HepG2 (cell line): ENCODE results near the gene CLCNKA. TPM values are rescaled to one million over a fixed set of nuclear protein-coding genes. Genes with fewer than 3 reads are reported as not detected.
A peak's percentile ranks its signal among the peaks of the same experiment; 100 is the strongest.

ENCODE experiments used
- CREB1 ChIP-seq, 2 experiments: fragments of 450-650 bp in 1 of 2; IDR thresholded peaks; 2 replicates each; pipeline ENCODE4 v1.6.1; 2016 to 2017; ENCODE audit warnings: control low read depth in 1 of 2, mild to moderate bottlenecking in 1 of 2, missing compliant biosample characterization in 1 of 2, missing genetic modification characterization in 1 of 2
- ETV5 ChIP-seq: IDR thresholded peaks from 2 replicates; pipeline ENCODE4 v1.6.1; 2018; ENCODE audit warnings: missing biosample characterization, missing genetic modification reagents, inconsistent platforms, borderline replicate concordance
- ETV6 ChIP-seq: sonication (generic); formaldehyde crosslinking; conservative IDR thresholded peaks from 2 replicates; pipeline ENCODE4 v1.4.0; 2020; ENCODE audit warnings: missing genetic modification reagents
- FIP1L1 ChIP-seq: fragments of 200-400 bp; formaldehyde crosslinking; IDR thresholded peaks from 2 replicates; pipeline ENCODE4 v1.6.1; 2018; ENCODE audit warnings: low read depth, mild to moderate bottlenecking, low read length, moderate library complexity, borderline replicate concordance; ENCODE audit not compliant: insufficient read depth
- HINFP ChIP-seq: sonication (generic); formaldehyde crosslinking; IDR thresholded peaks from 2 replicates; pipeline ENCODE4 v1.4.0; 2020; ENCODE audit warnings: low read depth, mild to moderate bottlenecking, missing genetic modification reagents
- HNF4G ChIP-seq, 2 experiments: sonication (generic) in 1 of 2; formaldehyde crosslinking in 1 of 2; IDR thresholded peaks; 2 replicates each; pipeline versions ENCODE4 v1.4.0 to v1.6.1; 2011 to 2020; ENCODE audit warnings: borderline replicate concordance in 2 of 2, low read depth in 2 of 2, mild to moderate bottlenecking in 2 of 2, low read length in 1 of 2, missing genetic modification reagents in 1 of 2, moderate library complexity in 1 of 2
- HOXD1 ChIP-seq: sonication (generic); formaldehyde crosslinking; IDR thresholded peaks from 2 replicates; pipeline ENCODE4 v1.5.0; 2020; ENCODE audit warnings: missing genetic modification reagents
- MYPOP ChIP-seq: sonication (generic); formaldehyde crosslinking; IDR thresholded peaks from 2 replicates; pipeline ENCODE4 v1.8.1; 2023; ENCODE audit warnings: mild to moderate bottlenecking, moderate library complexity, missing genetic modification reagents
- NFIB ChIP-seq: sonication (generic); formaldehyde crosslinking; IDR thresholded peaks from 2 replicates; pipeline ENCODE4 v1.9.0; 2021; ENCODE audit warnings: missing genetic modification reagents, mild to moderate bottlenecking, borderline replicate concordance
- NONO ChIP-seq, 2 experiments: fragments of 450-650 bp in 1 of 2; sonication (generic) in 1 of 2; formaldehyde crosslinking in 1 of 2; IDR thresholded peaks in 1 of 2; conservative IDR thresholded peaks in 1 of 2; 2 replicates each; pipeline versions ENCODE4 v1.6.1 to v1.8.0; 2017 to 2022; ENCODE audit warnings: mild to moderate bottlenecking in 1 of 2, missing genetic modification reagents in 1 of 2, moderate library complexity in 1 of 2
- PAX8 ChIP-seq: sonication (generic); formaldehyde crosslinking; IDR thresholded peaks from 2 replicates; pipeline ENCODE4 v1.8.0; 2022; ENCODE audit warnings: mild to moderate bottlenecking, missing genetic modification reagents, borderline replicate concordance
- SKIL ChIP-seq: sonication (generic); formaldehyde crosslinking; IDR thresholded peaks from 2 replicates; pipeline ENCODE4 v1.8.0; 2022; ENCODE audit warnings: missing genetic modification reagents, mild to moderate bottlenecking, moderate library complexity, borderline replicate concordance
- WIZ ChIP-seq: sonication (generic); formaldehyde crosslinking; IDR thresholded peaks from 2 replicates; pipeline ENCODE4 v1.5.1; 2020; ENCODE audit warnings: mild to moderate bottlenecking, missing genetic modification reagents
- YY1 ChIP-seq: IDR thresholded peaks from 2 replicates; pipeline ENCODE4 v1.6.1; 2011; ENCODE audit warnings: low read length, low read depth, moderate library complexity, mild to moderate bottlenecking; ENCODE audit not compliant: insufficient read depth, insufficient replicate concordance
- ZMYM2 ChIP-seq: sonication (generic); formaldehyde crosslinking; IDR thresholded peaks from 2 replicates; pipeline ENCODE4 v1.8.0; 2022; ENCODE audit warnings: mild to moderate bottlenecking, missing genetic modification reagents
- ZNF160 ChIP-seq: sonication (generic); formaldehyde crosslinking; IDR thresholded peaks from 2 replicates; pipeline ENCODE4 v1.8.0; 2022; ENCODE audit warnings: mild to moderate bottlenecking, inconsistent platforms, missing genetic modification reagents
- ZNF331 ChIP-seq: sonication (generic); formaldehyde crosslinking; IDR thresholded peaks from 2 replicates; pipeline ENCODE4 v1.4.0; 2020; ENCODE audit warnings: missing genetic modification reagents
- ZNF569 ChIP-seq: sonication (generic); formaldehyde crosslinking; IDR thresholded peaks from 2 replicates; pipeline ENCODE4 v1.5.0; 2020; ENCODE audit warnings: mild to moderate bottlenecking, missing genetic modification reagents, moderate library complexity, borderline replicate concordance
- ZNF788 ChIP-seq: sonication (generic); formaldehyde crosslinking; IDR thresholded peaks from 2 replicates; pipeline ENCODE4 v1.5.0; 2020; ENCODE audit warnings: mild to moderate bottlenecking, missing genetic modification reagents, borderline replicate concordance
- polyA plus RNA-seq, 8 experiments: library from polyadenylated mRNA; depleted of rRNA in 3 of 8; stranded (reverse) in 7 of 8; unstranded in 1 of 8; fragments of >200 nt; fragmentation: Illumina TruSeq in 4 of 8; extraction: Trizol in 4 of 8; gene quantifications; 2 replicates each; pipeline versions ENCODE4 v1.2.1 to v1.2.3, GENCODE V29; 2011 to 2016; ENCODE audit warnings: low read depth in 4 of 8, missing spikeins in 1 of 8, mixed read lengths in 1 of 8; ENCODE audit not compliant: insufficient read depth in 1 of 8
- total RNA-seq, 5 experiments: library from RNA; depleted of rRNA; stranded (reverse); fragments of >200 nt; fragmentation: Illumina TruSeq; extraction: Trizol; gene quantifications; 2 replicates each; pipeline ENCODE4 v1.2.3, GENCODE V29; 2016; ENCODE audit warnings: low read depth in 1 of 5

The CLCNKA gene
- total and polyA plus RNA-seq, 2 of the 13 experiments (the other 11 are each of a cell fraction or from before 2014, with no cell fraction given), result 0.03 TPM; not detected in 1

- TF ChIP-seq NFIB (CRISPR knock-in tag), result no peak
- 0 out of 2 replicates have a peak, but pooled peaks have one; percentile 29 for TF ChIP-seq ZNF788 (CRISPR knock-in tag)
- no peak for TF ChIP-seq ZNF331 (CRISPR knock-in tag)
- TF ChIP-seq SKIL (CRISPR knock-in tag), result no peak
- no peak for TF ChIP-seq PAX8 (CRISPR knock-in tag)
- no peak for TF ChIP-seq HNF4G (IDR thresholded peaks at IDR 0.05; ENCODE audit: borderline replicate concordance, low read depth, low read length)
- TF ChIP-seq HNF4G (CRISPR knock-in tag; IDR thresholded peaks at IDR 0.05; ENCODE audit: borderline replicate concordance, low read depth), result peak; percentile 49; the same call in 1 of the 2 replicates
- no peak for TF ChIP-seq ETV6 (CRISPR knock-in tag)
- TF ChIP-seq MYPOP (CRISPR knock-in tag), result no peak
- TF ChIP-seq ZNF569 (CRISPR knock-in tag), result no peak
- TF ChIP-seq WIZ (CRISPR knock-in tag), result 0 out of 2 replicates have a peak, but pooled peaks have one; percentile 12
- no peak for TF ChIP-seq YY1
- 0 out of 2 replicates have a peak, but pooled peaks have one; percentile 19 for TF ChIP-seq HINFP (CRISPR knock-in tag)
- 0 out of 2 replicates have a peak, but pooled peaks have one; percentile 8 for TF ChIP-seq ZNF160 (CRISPR knock-in tag)
- no peak for TF ChIP-seq HOXD1
- no peak for TF ChIP-seq FIP1L1
- no peak for TF ChIP-seq ZMYM2 (CRISPR knock-in tag)
- TF ChIP-seq NONO (IDR thresholded peaks at IDR 0.05), result no peak
- peak; percentile 43 for TF ChIP-seq NONO (CRISPR knock-in tag; conservative IDR thresholded peaks at IDR 0.05)
- TF ChIP-seq ETV5 (CRISPR knock-in tag), result peak; percentile 15; the same call in 1 of the 2 replicates
- TF ChIP-seq CREB1 (IDR thresholded peaks at IDR 0.05), result no peak
- TF ChIP-seq CREB1 (CRISPR knock-in tag; IDR thresholded peaks at IDR 0.05), result no peak
- TF ChIP-seq, all 625 proteins: peak for 58
Observed at GRCh38 chr1:15975358-15975804, 46.5 kb upstream of the CLCNKA start (continued).
